NOMO-1 treated with DMSO at 0.1 percent for 48 hours (cell line): ENCODE results near the gene ZNF280D.
"Not testable (repeated sequence)": the region's sequence is repeated elsewhere in the genome, so short reads cannot be mapped to it uniquely, and the experiment has no call there.

Experiments
- DNase-seq: peaks from one replicate; lab custom pipeline; 2025; ENCODE audit not compliant: unreplicated experiment; lab: John Stamatoyannopoulos, UW

ZNF280D gene

DNA sequence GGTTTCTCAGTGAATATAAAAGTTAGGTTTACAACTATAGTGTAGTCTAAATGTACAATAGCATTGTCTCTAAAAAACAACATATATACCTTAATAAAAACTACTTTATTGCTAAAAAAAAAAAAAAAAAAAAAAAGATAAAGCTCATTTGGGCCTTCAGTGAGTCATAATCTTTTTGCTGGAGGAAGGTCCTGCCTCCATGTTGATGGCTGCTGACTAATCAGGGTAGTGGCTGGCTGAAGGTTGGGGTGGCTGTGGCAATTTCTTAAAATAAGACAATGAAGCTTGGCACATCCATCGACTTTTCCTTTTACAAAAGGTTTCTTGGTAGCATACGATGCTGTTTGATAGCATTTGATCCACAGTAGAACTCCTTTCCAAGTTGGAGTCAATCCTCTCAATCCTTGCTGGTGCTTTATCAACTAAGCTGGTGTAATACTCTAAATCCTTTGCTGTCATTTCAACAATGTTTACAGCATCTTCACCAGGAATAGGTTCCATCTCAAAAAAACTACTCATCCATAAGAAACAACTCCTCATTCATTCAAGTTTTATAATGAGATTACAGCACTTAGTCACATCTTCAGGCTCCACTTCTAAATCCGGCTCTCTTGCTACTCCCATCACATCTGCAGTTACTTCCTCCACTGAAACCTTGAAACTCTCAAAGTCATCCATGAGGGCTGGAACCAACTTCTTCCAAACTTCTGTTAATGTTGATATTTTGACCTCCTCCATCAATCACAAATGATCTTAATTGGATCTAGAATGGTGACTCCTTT lies 13.3 kb downstream of the ZNF280D start:
- no peak for DNase-seq

DNA sequence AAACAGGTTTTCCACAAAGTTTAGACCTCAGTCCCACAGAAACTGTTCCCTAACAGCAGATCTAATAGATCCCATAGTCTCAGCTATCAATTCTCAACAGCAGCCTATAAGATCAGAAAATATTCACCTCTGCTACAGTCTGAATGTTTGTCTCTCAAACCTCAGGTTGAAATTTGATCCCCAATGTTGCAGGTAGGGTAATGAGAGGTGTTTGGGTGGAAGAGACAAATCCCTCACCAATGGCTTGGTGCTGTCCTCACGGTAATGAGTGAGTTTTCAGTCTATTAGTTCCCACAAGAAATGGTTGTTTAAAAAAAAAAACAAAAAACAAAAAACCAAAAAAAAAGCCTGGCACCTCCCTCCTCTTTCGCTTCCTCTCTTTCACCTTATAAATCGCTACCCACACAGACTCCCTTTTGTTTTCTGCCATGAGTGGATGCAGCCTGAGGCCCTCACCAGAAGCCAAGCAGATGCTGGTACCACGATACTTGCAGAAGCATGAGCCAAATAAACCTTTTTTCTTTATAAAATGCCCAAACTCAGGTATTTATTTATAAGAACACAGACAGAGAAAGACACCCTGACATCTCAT lies 14.2 kb downstream of the ZNF280D start:
- no peak for DNase-seq

DNA sequence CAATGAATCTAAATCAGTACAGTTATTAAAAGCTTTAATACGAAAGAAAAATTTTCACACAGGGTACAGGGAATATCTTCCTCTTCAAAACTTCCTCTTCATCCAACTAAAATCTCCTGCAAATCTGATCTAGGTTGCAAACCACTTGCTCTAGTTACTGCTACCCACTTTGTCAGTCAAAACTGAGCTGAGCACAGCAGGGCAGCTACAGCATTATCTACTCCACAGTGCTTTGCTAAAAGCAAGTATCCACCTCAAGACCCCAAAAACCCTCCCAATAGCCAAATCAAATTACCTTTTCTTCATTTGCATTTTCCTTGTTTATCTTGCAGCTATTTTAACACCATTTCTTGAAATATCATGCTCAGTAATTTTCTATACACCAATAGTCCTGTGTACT lies 14.7 kb downstream of the ZNF280D start:
- DNase-seq = no peak

DNA sequence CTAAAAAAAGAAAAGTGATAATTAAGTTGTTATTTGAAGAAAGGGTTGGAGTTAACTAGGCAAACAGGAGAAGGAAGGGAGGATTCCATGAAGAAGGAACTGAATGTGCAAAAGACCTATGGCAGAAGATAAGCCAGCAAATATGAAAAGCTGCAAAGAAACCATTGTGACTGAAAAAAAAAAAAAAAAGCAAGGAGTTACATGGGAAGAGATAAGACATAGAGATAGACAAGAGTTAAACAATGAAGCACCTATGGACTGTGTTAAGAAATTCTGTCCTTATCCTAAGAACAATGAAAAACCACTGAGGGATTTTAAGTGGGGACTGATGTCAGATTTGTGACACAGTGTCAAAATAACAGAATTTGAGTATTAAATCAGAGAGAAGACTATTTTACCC lies 17.0 kb downstream of the ZNF280D start:
- DNase-seq = no peak

DNA sequence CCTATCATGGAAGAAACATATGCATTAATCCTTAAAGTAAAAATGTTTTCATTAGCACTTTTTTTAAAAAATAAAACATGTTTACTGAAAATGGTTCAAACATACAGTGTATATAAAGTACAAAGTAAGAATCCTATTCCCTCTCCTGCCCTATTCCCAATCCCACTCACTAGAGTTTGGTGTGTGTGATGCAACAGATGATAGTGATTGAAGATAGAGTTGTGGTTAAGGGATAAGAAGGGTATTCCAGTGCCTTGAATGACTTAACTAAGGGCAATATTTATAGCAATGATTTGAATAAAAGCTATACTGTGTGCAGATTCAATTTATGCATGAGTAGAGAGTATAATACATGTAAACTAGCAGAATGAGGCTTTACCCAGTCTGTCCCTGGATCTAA lies 18.1 kb downstream of the ZNF280D start:
- no peak for DNase-seq

DNA sequence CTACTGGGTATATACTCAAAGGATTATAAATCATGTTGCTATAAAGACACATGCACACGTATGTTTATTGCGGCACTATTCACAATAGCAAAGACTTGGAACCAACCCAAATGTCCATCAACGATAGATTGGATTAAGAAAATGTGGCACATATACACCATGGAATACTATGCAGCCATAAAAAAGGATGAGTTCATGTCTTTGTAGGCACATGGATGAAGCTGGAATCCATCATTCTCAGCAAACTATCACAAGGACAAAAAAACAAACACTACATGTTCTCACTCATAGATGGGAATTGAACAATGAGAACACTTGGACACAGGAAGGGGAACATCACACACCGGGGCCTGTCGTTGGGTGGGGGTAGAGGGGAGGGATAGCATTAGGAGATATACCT lies 23.8 kb downstream of the ZNF280D start:
- DNase-seq = not testable (repeated sequence)

DNA sequence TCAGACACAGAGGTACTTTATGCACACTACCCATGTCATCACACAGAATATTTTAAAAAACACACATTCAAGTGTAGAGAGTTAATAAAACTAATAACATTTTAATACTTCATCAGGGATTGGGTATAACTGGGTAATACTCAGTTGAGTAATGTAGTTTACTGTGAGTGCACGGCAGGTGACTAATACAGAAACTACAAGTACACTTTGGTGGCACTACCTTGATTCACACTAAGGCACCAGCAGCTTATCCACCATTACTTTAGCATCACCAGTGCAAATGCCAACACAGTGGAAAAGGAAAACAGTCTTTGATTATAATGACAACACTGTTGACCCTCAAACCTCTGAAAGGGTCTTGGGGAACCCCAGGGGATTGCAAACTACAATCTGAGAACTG lies 33.6 kb downstream of the ZNF280D start:
- no peak for DNase-seq

DNA sequence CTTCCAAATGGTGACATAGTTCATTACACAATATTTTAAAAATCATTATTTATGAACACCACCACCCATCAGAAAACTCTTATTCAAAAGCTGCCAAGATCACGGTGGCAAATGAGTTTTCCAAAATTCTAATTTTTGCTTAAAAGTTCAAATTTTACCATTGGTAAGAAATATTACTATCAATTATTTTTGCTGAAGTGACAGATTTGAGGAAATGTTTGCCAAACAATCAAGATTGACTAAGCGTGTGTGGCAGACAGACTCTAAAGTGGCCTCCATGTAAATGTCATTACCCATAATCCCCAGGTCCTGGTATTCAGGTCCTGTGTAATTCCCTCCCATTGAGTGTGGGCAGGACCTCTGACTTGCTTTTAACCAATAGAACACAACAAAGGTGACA lies 35.0 kb downstream of the ZNF280D start:
- no peak for DNase-seq

DNA sequence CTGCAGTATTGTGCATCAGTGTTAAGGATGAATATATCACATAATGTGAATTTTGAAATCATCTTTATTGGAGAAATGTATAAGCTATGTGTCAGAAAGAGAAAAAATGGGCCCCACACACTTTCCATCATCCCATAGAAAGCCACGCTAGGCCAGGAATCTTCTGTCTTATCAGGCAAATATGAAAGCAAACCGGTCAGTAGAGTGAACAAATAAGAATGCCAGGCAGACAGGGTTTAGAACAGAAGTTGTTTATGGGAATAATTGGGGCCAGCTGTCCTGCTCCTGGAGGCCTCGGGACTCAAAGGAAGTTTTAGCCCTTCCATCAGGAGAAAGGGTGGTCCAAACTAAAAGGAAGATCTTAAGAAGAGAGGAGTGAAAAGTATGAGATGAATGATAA lies 39.5 kb downstream of the ZNF280D start:
- no peak for DNase-seq

DNA sequence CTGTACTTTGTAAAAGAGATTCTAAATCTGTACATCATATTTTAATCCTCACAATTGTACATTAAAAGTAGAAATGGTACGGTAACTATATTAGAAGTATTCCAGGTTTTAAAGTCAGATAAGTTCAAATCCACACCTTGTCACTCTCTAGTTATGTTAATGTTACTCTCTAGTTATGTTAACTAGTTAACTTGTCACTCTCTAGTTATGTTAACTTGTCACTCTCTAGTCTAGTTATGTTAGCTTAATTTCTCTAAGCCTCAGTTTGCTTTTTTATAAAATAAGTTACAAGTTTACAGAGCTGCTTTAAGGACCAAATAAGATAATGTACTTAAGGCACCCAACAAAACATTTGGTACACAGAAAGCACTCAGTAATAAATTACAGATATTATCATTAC lies 42.6 kb downstream of the ZNF280D start:
- DNase-seq = no peak

DNA sequence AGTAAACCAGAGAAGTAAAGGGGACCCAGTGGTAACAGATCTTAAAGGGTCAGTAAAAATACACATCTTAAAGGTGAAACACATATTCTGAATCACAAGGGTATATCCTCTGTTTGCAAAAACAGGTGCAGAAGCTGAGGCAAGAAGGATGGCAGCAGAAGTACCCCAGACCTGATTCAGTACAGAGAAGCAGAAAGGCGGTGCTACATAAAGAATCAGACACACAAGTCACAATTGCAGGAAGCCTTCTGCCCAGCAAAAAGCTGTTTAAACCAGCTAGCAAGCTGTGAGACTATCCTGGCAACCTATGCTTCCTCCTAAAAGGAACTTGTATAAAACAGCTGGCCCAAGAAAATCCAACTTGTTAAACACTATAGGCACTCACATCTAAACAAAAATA lies 49.4 kb downstream of the ZNF280D start:
- DNase-seq = no peak

DNA sequence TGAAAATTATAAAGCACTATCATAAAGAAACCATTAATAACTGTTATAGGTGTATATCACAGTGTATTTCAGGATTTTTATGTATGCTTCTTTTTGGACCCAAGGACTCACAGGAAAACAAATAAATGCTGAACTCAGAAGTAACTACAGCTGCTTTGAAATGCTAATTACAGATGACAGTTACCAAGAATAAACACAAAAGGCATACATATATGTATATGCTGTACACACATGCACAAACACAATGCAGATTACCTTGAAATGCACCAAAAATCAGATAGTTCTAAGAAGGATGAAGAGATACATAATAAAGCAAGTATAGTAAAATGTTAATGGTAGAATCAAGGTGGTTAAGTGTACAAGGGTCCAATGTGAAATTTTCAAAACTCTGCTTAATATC lies 52.2 kb downstream of the ZNF280D start:
- no peak for DNase-seq

DNA sequence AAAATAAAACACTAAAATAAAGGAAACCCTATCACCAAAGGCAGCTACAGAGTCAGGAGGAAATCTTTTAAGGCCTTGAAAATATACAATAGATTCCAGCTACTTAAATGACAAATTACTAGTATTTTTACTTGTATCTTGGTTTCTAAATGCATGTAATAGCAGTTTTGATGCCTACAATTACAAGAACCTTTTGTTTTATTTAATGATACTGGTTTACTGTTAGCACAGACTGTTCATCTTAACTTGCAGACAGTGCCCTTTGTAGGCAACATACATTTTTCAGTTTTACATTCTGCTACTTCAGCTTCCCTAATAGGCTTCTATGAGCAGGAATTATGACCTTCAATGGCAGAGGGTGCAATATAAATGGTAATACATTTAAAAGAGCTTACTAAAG lies 54.1 kb downstream of the ZNF280D start:
- no peak for DNase-seq

DNA sequence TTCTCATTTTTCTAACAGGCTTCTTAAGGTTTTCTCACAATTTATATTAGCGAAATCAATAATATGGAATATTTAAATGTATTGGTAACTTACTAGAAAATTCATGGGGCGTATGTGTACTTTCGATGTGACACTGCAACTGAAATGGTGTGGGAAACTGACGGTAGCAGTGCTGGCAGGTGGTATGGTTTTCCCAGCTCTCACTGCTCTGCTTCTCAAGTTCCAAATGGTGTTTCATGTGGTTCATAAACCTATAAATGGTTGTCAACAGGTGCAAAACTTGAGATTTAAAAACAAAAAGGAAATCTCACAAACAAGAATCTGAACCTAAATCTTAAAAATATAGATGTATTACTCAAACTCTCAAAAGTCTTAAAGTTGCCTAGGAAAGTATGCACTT lies 54.7 kb downstream of the ZNF280D start:
- DNase-seq = no peak

DNA sequence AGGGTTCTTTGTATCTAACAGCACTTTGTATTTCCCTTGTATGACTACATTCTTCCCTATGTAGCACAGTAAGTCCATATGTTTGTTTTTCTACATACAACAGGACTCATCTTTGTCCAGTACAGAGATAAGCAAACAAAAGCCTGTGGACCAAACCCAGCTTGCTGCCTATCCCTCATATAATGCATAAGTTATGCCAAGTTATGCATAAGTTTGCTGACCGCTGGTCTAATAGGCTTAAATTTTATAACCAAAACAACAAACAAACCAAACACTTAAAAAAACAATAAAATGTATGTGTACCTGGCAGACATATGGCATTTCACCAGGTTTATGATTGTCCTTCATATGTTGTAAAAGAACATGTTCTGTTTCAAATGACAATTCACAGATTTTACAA lies 56.0 kb downstream of the ZNF280D start:
- DNase-seq = no peak

DNA sequence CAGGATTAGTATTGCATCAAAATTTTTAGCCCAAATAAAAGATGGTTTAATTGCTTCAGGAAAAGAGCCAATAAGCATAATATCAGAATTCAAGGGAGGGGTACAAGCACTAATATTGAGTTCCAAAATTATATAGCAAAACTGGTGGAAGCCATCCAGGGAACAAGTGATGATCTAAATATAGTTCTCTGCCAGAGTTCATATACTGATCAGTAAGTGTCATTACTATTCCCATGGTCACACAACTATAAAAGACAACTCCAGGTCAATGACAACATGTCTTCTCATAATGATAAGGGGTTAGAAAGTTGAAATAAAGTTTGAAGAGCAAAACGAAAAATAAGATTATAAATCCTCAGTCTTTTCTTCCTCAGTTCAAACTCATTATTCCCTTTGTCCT lies 57.4 kb downstream of the ZNF280D start:
- DNase-seq = no peak

DNA sequence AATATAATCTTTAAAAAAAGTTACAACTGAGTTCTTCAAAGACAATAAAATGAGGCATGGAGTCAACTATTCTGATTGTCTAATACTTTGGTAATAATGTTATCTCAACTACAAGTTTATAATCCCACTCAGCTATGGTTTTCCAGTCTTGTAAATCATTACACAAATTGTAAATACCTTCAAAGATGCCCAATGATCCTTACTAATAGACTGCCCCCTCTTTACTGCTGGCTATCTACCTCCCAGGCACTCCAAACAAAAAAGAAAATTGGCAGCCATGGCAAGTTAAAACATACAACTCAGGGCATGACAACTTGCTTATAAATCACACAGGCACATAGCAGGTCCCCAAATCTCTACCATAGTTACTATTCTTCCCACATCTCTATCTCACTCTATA lies 58.5 kb downstream of the ZNF280D start:
- no peak for DNase-seq

DNA sequence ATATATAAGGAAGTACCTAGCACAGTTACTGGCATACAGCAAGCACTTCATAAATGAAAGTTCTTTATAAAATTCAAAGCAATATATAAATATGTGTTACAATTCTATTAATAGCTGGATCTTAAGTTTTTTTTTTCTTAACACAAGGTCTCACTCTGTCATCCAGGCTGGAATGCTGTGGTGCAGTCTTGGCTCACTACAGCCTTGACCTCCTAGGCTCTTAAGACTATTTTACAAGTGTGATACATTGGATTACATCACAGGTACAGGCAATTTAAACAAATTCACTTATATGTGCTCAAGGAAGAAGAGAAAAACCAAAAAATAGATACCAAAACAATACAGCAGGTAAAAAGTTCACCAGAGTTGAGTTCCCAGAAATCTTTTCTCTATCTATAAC lies 60.6 kb downstream of the ZNF280D start:
- DNase-seq = no peak

DNA sequence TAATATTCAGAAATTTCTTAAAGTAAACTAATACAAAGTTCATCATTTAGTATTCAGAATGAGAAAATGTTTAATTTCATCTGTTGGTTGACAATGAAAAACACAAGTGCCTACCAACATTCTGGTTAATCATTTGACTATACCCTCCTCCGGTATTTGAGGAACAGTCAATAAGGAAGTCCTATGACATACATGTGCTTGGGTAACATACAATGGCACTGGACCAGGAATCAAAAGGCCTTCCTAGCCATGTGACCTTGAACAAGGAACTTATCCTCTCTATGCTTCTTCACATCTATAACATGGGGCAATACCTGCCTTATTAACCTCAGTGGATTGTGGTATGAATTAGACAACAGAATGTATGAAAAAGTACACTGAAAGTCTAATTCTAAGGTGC lies 65.8 kb downstream of the ZNF280D start:
- DNase-seq = no peak

DNA sequence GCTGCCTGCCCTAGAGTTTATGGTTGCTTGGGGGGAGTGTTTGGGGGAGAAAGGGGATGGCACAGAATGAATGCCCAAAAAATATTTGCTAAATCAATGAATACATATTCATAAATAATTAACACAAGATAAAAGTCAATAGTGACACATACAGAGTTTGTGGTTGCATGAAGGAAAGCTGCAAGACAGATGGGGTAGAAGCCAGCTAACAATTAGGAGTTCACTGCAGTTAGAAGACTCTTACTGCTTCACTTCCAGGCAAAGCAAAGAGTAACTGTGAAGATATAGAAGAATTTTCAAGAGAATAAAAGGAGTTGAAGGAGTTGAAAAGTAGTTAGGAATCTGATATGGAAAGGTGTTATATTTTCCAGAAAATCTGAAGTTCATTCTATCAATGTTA lies 72.4 kb downstream of the ZNF280D start:
- no peak for DNase-seq

DNA sequence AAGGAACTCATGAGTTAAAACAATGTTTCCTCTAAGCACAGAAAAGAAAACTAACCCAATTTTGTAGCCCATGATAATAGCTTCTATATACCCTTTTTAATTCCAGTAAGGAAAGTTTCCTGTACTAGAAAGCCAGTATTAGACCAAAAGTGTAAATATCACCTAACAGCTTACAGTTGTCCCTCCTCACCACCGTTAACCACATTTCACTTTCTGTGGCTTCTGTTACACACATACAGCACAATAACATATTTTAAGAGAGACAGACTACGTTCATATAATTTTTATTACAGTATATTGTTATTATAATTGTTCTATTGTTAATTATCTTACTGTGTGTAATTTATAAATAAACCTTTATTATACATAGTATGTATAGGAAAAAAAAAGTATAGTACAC lies 74.1 kb downstream of the ZNF280D start:
- no peak for DNase-seq

DNA sequence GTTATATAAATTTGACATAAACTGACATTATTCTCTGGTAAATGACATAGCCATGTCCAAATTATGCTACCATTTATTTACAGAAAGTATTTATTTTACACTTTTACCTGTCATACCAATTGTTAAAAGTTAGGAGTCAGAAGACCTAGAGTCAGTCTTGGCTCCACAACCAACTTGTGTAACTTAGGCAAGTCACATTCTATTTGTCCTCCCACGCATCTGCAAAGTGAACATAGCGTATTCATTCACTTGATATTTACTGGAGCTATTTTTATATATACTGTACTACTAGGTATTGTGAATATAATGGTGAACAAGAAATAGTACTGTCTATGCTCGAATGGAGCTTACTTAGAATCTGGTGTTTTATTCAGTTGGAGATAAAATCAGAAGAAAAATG lies 78.7 kb downstream of the ZNF280D start:
- no peak for DNase-seq

DNA sequence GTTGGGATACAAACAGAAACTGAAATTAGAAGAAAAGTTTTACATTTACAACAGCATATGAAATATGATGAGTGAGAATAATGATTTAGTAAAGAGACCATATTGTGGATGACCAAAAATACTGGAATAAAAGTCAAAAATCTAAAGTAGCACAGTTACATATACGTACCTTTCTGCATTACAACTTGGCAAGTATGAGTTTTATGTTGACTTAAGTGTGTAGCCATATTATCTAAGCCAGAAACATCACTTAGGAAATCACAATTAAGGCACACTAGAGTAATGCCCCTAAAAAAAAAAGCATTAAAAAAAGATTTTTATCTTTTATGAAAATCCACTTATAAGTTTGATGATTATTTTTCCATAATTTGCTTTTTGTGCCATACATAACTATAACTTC lies 79.1 kb downstream of the ZNF280D start:
- no peak for DNase-seq
